Mesenchymal stem cell (in vitro differentiated cells and primary cell): ENCODE data around the gene IL2RA.
"Not testable (repeated sequence)": the region's sequence is repeated elsewhere in the genome, so short reads cannot be mapped to it uniquely, and the experiment has no call there.

Experiments
- DNase-seq: peaks from one replicate; pipeline ENCODE4 v3.0.0-alpha.2; 2013
- H2AFZ ChIP-seq: one replicate; pipeline ENCODE4 v1.6.1; 2013; ENCODE audit warnings: low read depth, mild to moderate bottlenecking, control low read depth, inconsistent platforms, low read length, moderate library complexity
- H2AK5ac ChIP-seq: 2 replicates; pipeline ENCODE4 v1.6.1; 2013; ENCODE audit warnings: low read length, moderate library complexity, mild to moderate bottlenecking, inconsistent platforms; ENCODE audit not compliant: severe bottlenecking
- H2BK120ac ChIP-seq: one replicate; pipeline ENCODE4 v1.6.1; 2013; ENCODE audit warnings: low read depth, mild to moderate bottlenecking, inconsistent platforms, low read length, moderate library complexity
- H2BK12ac ChIP-seq, 2 experiments: one replicate each; pipeline ENCODE4 v1.6.1; 2013; ENCODE audit warnings: inconsistent platforms in 2 of 2, low read length in 2 of 2, mild to moderate bottlenecking in 2 of 2, moderate library complexity in 2 of 2, control low read depth in 1 of 2
- H2BK15ac ChIP-seq: one replicate; pipeline ENCODE4 v1.6.1; 2013; ENCODE audit warnings: mild to moderate bottlenecking, low read depth, inconsistent platforms; ENCODE audit not compliant: poor library complexity, severe bottlenecking
- H2BK5ac ChIP-seq: 2 replicates; pipeline ENCODE4 v1.6.1; 2013; ENCODE audit warnings: low read depth, mild to moderate bottlenecking, low read length, control low read depth, inconsistent platforms; ENCODE audit not compliant: poor library complexity, severe bottlenecking
- H3K14ac ChIP-seq, 2 experiments: one replicate each; pipeline ENCODE4 v1.6.1; 2013; ENCODE audit warnings: inconsistent platforms in 2 of 2, low read length in 2 of 2, control low read depth in 1 of 2, mild to moderate bottlenecking in 1 of 2, moderate library complexity in 1 of 2
- H3K18ac ChIP-seq, 2 experiments: one replicate each; pipeline ENCODE4 v1.6.1; 2013; ENCODE audit warnings: inconsistent platforms in 2 of 2, low read length in 2 of 2, control low read depth in 1 of 2, low read depth in 1 of 2, mild to moderate bottlenecking in 1 of 2
- H3K23ac ChIP-seq, 2 experiments: one replicate each; pipeline ENCODE4 v1.6.1; 2013; ENCODE audit warnings: inconsistent platforms in 2 of 2, low read length in 2 of 2, mild to moderate bottlenecking in 2 of 2, moderate library complexity in 2 of 2, control low read depth in 1 of 2
- H3K27ac ChIP-seq: 2 replicates; pipeline ENCODE4 v1.5.1; 2013; ENCODE audit warnings: mild to moderate bottlenecking, moderate library complexity, low read length, control low read depth, inconsistent platforms; ENCODE audit not compliant: poor library complexity, severe bottlenecking
- H3K27me3 ChIP-seq, 2 experiments: 2 replicates each; pipeline versions ENCODE4 v1.6.1 to v1.7.0; 2013; ENCODE audit warnings: low read length in 2 of 2, mild to moderate bottlenecking in 2 of 2, moderate library complexity in 2 of 2, control low read depth in 1 of 2, inconsistent platforms in 1 of 2; ENCODE audit not compliant: control insufficient read depth in 1 of 2, insufficient read depth in 1 of 2
- H3K36me3 ChIP-seq, 2 experiments: 2 replicates each; pipeline versions ENCODE4 v1.6.1 to v1.7.0; 2013; ENCODE audit warnings: low read length in 2 of 2, control low read depth in 1 of 2, inconsistent platforms in 1 of 2, low read depth in 1 of 2, mild to moderate bottlenecking in 1 of 2; ENCODE audit not compliant: insufficient read depth in 2 of 2, control insufficient read depth in 1 of 2
- H3K4ac ChIP-seq, 2 experiments: one replicate each; pipeline ENCODE4 v1.6.1; 2013; ENCODE audit warnings: inconsistent platforms in 2 of 2, low read length in 2 of 2, mild to moderate bottlenecking in 2 of 2, moderate library complexity in 2 of 2, control low read depth in 1 of 2, low read depth in 1 of 2
- H3K4me1 ChIP-seq: 2 replicates; pipeline ENCODE4 v1.6.1; 2013; ENCODE audit warnings: low read depth, low read length, control low read depth; ENCODE audit not compliant: control insufficient read depth, insufficient read depth
- H3K4me2 ChIP-seq: 2 replicates; pipeline ENCODE4 v1.6.1; 2013; ENCODE audit warnings: low read length, mild to moderate bottlenecking, inconsistent platforms; ENCODE audit not compliant: poor library complexity, severe bottlenecking
- H3K4me3 ChIP-seq, 2 experiments: 2 replicates each; pipeline versions ENCODE4 v1.5.1 to v1.7.0; 2013; ENCODE audit warnings: low read length in 2 of 2, mild to moderate bottlenecking in 2 of 2, control low read depth in 1 of 2, low read depth in 1 of 2; ENCODE audit not compliant: insufficient read depth in 1 of 2
- H3K79me1 ChIP-seq: replicated peaks from 2 replicates; pipeline ENCODE4 v1.6.1; 2013; ENCODE audit warnings: mild to moderate bottlenecking, control low read depth, low read length, inconsistent platforms; ENCODE audit not compliant: poor library complexity, severe bottlenecking
- H3K9ac ChIP-seq: 2 replicates; pipeline ENCODE4 v1.7.0; 2013; ENCODE audit warnings: mild to moderate bottlenecking, low read length, moderate library complexity
- H3K9me3 ChIP-seq: 2 replicates; pipeline ENCODE4 v1.7.0; 2013; ENCODE audit warnings: mild to moderate bottlenecking, low read length; ENCODE audit not compliant: control insufficient read depth
- H4K8ac ChIP-seq: one replicate; pipeline ENCODE4 v1.6.1; 2013; ENCODE audit warnings: inconsistent platforms, mild to moderate bottlenecking, low read length, moderate library complexity
- H4K91ac ChIP-seq: one replicate; pipeline ENCODE4 v1.6.1; 2013; ENCODE audit warnings: mild to moderate bottlenecking, low read length, inconsistent platforms
- WGBS: methylation state at CpG from one replicate; pipeline ENCODE4 v1.1.7; 2013; ENCODE audit warnings: mixed read lengths; 5-methylcytosine and 5-hydroxymethylcytosine counted together

Gene IL2RA

GRCh38 chr10:6108072-6108471 is 45.9 kb upstream of the IL2RA start:
- H3K4ac ChIP-seq: no peak overlapping the region
- no peak overlapping the region for H3K9ac ChIP-seq
- H3K4me3 ChIP-seq: no peak overlapping the region
- no peak overlapping the region for H4K8ac ChIP-seq
- H3K4me1 ChIP-seq: peaks cover 2% of the 10 kb centered on the region
- no peak for DNase-seq
- no peaks in the 10 kb centered on the region for H3K9me3 ChIP-seq
- H2AK5ac ChIP-seq: no peak overlapping the region
- peaks cover 25 to 91% of the 10 kb centered on the region in 2 experiments for H3K36me3 ChIP-seq
- H3K27me3 ChIP-seq: no peaks in the 10 kb centered on the region
- no peak overlapping the region for H3K27ac ChIP-seq
- H4K91ac ChIP-seq: no peak overlapping the region
- H2BK5ac ChIP-seq: no peak overlapping the region
- H3K4me2 ChIP-seq: no peak overlapping the region
- H3K18ac ChIP-seq: no peak overlapping the region
- no peak overlapping the region for H2BK120ac ChIP-seq
- no peak overlapping the region for H2AFZ ChIP-seq
- whole genome bisulfite sequencing: 95% methylated on average over 4 of the region's 6 CpGs
- no peak overlapping the region for H2BK12ac ChIP-seq
- H3K23ac ChIP-seq: no peak overlapping the region
- H3K14ac ChIP-seq: no peak overlapping the region
- peaks cover 30% of the 10 kb centered on the region for H3K79me1 ChIP-seq
- no peak overlapping the region for H2BK15ac ChIP-seq

DNA sequence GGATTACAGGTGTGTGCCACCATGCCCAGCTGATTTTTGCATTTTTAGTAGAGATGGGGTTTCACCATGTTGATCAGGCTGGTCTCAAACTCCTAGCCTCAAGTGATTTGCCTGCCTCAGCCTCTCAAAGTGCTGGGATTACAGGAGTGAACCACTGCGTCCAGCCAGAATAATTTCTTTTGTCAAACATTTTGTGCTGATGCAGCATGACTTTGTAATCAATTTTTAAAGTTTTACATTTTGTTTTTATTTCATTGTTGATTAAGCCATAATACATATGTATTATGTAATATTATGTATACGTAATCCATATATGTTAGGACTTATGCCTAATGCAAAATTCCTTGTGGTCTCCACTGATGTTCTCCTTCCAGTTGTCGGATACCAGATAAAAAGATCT is 45.4 kb upstream of the IL2RA start:
- not testable (repeated sequence) for H3K4me1 ChIP-seq, H4K91ac ChIP-seq, H3K14ac ChIP-seq, H2BK15ac ChIP-seq, H4K8ac ChIP-seq, H2BK5ac ChIP-seq, H3K23ac ChIP-seq, H2BK120ac ChIP-seq, H2BK12ac ChIP-seq, H2AFZ ChIP-seq, H2AK5ac ChIP-seq, H3K9ac ChIP-seq, H3K9me3 ChIP-seq, H3K27me3 ChIP-seq, DNase-seq, H3K4ac ChIP-seq, H3K4me3 ChIP-seq, H3K18ac ChIP-seq, H3K27ac ChIP-seq, H3K4me2 ChIP-seq
- 100% methylated on average over 3 of the region's 3 CpGs for WGBS
- Histone ChIP-seq H3K36me3 (peaks cover 27 to 91% of the 10 kb centered on the region in 2 experiments), H3K79me1 (peaks cover 31% of the 10 kb centered on the region)

DNA sequence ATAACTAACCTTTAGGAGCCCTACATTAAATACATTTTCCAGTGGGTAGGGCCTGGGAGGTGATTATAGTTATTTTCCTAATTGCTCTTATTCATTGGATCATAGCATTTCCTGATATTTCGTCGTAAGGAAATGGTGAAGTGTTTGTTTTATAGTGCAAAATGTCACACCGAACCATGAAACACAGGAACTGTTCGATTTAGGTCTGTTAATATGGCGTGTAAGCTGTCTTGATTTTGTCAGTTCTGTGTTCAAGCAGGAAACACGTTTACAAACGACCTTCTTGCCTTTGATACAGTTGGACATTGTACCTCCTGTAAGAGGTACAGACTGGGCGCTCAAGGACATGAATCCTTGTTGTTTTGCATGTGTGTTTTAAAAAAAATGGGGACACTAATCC is 41.4 kb upstream of the IL2RA start:
- H3K23ac ChIP-seq: no peak overlapping the region
- H3K36me3 ChIP-seq: peaks cover 19 to 89% of the 10 kb centered on the region in 2 experiments
- no peak overlapping the region for H3K27ac ChIP-seq
- H3K27me3 ChIP-seq: no peaks in the 10 kb centered on the region
- 96% methylated on average over 8 of the region's 8 CpGs for WGBS
- no peak overlapping the region for H2AK5ac ChIP-seq
- H2BK15ac ChIP-seq: no peak overlapping the region
- no peak overlapping the region for H2BK120ac ChIP-seq
- H3K9ac ChIP-seq: no peak overlapping the region
- no peak overlapping the region for H4K8ac ChIP-seq
- H3K4me3 ChIP-seq: no peak overlapping the region
- peaks cover 21% of the 10 kb centered on the region for H3K79me1 ChIP-seq
- H3K9me3 ChIP-seq: no peaks in the 10 kb centered on the region
- H3K4ac ChIP-seq: no peak overlapping the region
- H2BK12ac ChIP-seq: no peak overlapping the region
- no peak for DNase-seq
- no peaks in the 10 kb centered on the region for H3K4me1 ChIP-seq
- no peak overlapping the region for H3K14ac ChIP-seq
- H3K4me2 ChIP-seq: no peak overlapping the region
- H3K18ac ChIP-seq: no peak overlapping the region
- H2AFZ ChIP-seq: no peak overlapping the region
- H2BK5ac ChIP-seq: no peak overlapping the region
- no peak overlapping the region for H4K91ac ChIP-seq

- no peak overlapping the region for H2AK5ac ChIP-seq
- no peak overlapping the region for H3K27ac ChIP-seq
- H2BK12ac ChIP-seq: no peak overlapping the region
- no peak overlapping the region for H3K9ac ChIP-seq
- no peak overlapping the region for H2BK15ac ChIP-seq
- no peak overlapping the region for H2AFZ ChIP-seq
- no peaks in the 10 kb centered on the region for H3K27me3 ChIP-seq
- peaks cover 27 to 89% of the 10 kb centered on the region in 2 experiments for H3K36me3 ChIP-seq
- peak overlapping the region in 1 of 2 experiments; percentile 80 for H3K23ac ChIP-seq
- no peak overlapping the region for H3K4ac ChIP-seq
- 95% methylated on average over 7 of the region's 8 CpGs for WGBS
- peak overlapping the region in 1 of 2 experiments; percentile 71 for H3K14ac ChIP-seq
- no peak for DNase-seq
- H3K4me3 ChIP-seq: no peak overlapping the region
- H3K79me1 ChIP-seq: peaks cover 22% of the 10 kb centered on the region
- no peak overlapping the region for H4K8ac ChIP-seq
- no peaks in the 10 kb centered on the region for H3K4me1 ChIP-seq
- no peak overlapping the region for H2BK120ac ChIP-seq
- no peak overlapping the region for H3K18ac ChIP-seq
- no peak overlapping the region for H3K4me2 ChIP-seq
- H4K91ac ChIP-seq: no peak overlapping the region
- no peak overlapping the region for H2BK5ac ChIP-seq
- no peaks in the 10 kb centered on the region for H3K9me3 ChIP-seq
Observed at GRCh38 chr10:6102128-6102527, 40.0 kb upstream of the IL2RA start.
